SK-N-SH (cell line): ENCODE results near the gene PRR18. TPM values are rescaled to one million over a fixed set of nuclear protein-coding genes. Genes with fewer than 3 reads are reported as not detected.

ENCODE experiments used
- CTCF ChIA-PET: fragments of 300-600, 350-600 bp; formaldehyde crosslinking; extraction: SDS; loops from one replicate; lab custom pipeline; 2021; lab: Yijun Ruan, JAX
- POLR2A ChIA-PET: fragments of 350-600 bp; sonication (Branson Sonifier 250); formaldehyde crosslinking; extraction: SDS; loops from one replicate; lab custom pipeline; 2020; ENCODE audit warnings: antibody characterized with exemption, inconsistent platforms; lab: Yijun Ruan, JAX
- DNase-seq: peaks from one replicate; pipeline ENCODE4 v3.0.0; 2012
- H2AFZ ChIP-seq: fragments of 200-600 bp; sonication (generic); 2 replicates; pipeline ENCODE4 v1.8.1; 2016; ENCODE audit warnings: antibody characterized with exemption, mild to moderate bottlenecking, low read depth
- H3F3A ChIP-seq: fragments of 200-600 bp; sonication (generic); replicated peaks from 2 replicates; pipeline ENCODE3; 2016; ENCODE audit warnings: antibody characterized with exemption, mild to moderate bottlenecking; ENCODE audit not compliant: insufficient read depth
- H3K27ac ChIP-seq, 2 experiments: fragments of 200-500 bp in 1 of 2; fragments of 200-600 bp in 1 of 2; sonication (Bioruptor generic) in 1 of 2; sonication (generic), shearing (Covaris generic) in 1 of 2; 2 replicates each; pipeline versions ENCODE4 v1.5.1 to v1.6.1; 2014 to 2016; ENCODE audit warnings: low read depth in 2 of 2, inconsistent platforms in 1 of 2, low read length in 1 of 2, mild to moderate bottlenecking in 1 of 2, mixed read lengths in 1 of 2
- H3K27me3 ChIP-seq: fragments of 200-600 bp; sonication (generic), shearing (Covaris generic); 2 replicates; pipeline ENCODE4 v1.6.1; 2016; ENCODE audit warnings: mixed run types; ENCODE audit not compliant: insufficient read depth
- H3K36me3 ChIP-seq, 2 experiments: fragments of 200-500 bp in 1 of 2; fragments of 200-600 bp in 1 of 2; sonication (Bioruptor generic) in 1 of 2; sonication (generic) in 1 of 2; replicated peaks in 1 of 2; 2 replicates each; pipeline versions ENCODE3 to v1.5.1; 2014 to 2016; ENCODE audit warnings: low read length in 1 of 2, mild to moderate bottlenecking in 1 of 2; ENCODE audit not compliant: insufficient read depth in 2 of 2, control insufficient read depth in 1 of 2
- H3K4me1 ChIP-seq, 2 experiments: fragments of 200-500 bp in 1 of 2; fragments of 200-600 bp in 1 of 2; sonication (Bioruptor generic) in 1 of 2; sonication (generic), shearing (Covaris generic) in 1 of 2; 2 replicates each; pipeline versions ENCODE4 v1.5.1 to v1.6.1; 2014 to 2016; ENCODE audit warnings: low read depth in 1 of 2, low read length in 1 of 2, mixed run types in 1 of 2; ENCODE audit not compliant: insufficient read depth in 2 of 2, control insufficient read depth in 1 of 2
- H3K4me2 ChIP-seq: fragments of 200-600 bp; sonication (generic), shearing (Covaris generic); 2 replicates; pipeline ENCODE4 v1.6.1; 2017; ENCODE audit warnings: mixed run types
- H3K4me3 ChIP-seq, 2 experiments: fragments of 200-500 bp in 1 of 2; fragments of 200-600 bp in 1 of 2; sonication (Bioruptor generic) in 1 of 2; sonication (generic), shearing (Covaris generic) in 1 of 2; 2 replicates each; pipeline versions ENCODE4 v1.5.1 to v1.8.1; 2014 to 2016; ENCODE audit warnings: low read depth in 2 of 2, inconsistent platforms in 1 of 2, low read length in 1 of 2, mild to moderate bottlenecking in 1 of 2, mixed read lengths in 1 of 2, moderate library complexity in 1 of 2
- H3K79me2 ChIP-seq: fragments of 200-600 bp; sonication (generic); 2 replicates; pipeline ENCODE4 v1.8.1; 2017; ENCODE audit warnings: mild to moderate bottlenecking; ENCODE audit not compliant: insufficient read depth
- H3K9ac ChIP-seq: fragments of 200-600 bp; sonication (generic); 2 replicates; pipeline ENCODE4 v1.6.1; 2017; ENCODE audit warnings: mixed run types
- H3K9me2 ChIP-seq: fragments of 200-600 bp; sonication (generic); 2 replicates; pipeline ENCODE4 v1.6.1; 2017; ENCODE audit warnings: mixed run types
- H3K9me3 ChIP-seq: fragments of 200-600 bp; sonication (generic); 2 replicates; pipeline ENCODE4 v1.6.1; 2017; ENCODE audit warnings: mixed run types, mild to moderate bottlenecking, moderate library complexity
- H4K20me1 ChIP-seq: fragments of 200-600 bp; sonication (generic); 2 replicates; pipeline ENCODE4 v1.6.1; 2017; ENCODE audit warnings: mild to moderate bottlenecking, mixed run types; ENCODE audit not compliant: insufficient read depth
- EZH2phosphoT487 ChIP-seq: fragments of 200-600 bp; sonication (generic); IDR thresholded peaks from 2 replicates; pipeline ENCODE4 v1.6.1; 2017; ENCODE audit warnings: low read depth, mixed run types, mild to moderate bottlenecking, antibody characterized with exemption, moderate library complexity, borderline replicate concordance
- FOSL2 ChIP-seq: IDR thresholded peaks from 2 replicates; pipeline ENCODE4 v1.4.0; 2012; ENCODE audit warnings: low read depth, mild to moderate bottlenecking, moderate library complexity, borderline replicate concordance
- GABPA ChIP-seq: IDR thresholded peaks from 2 replicates; pipeline ENCODE4 v1.4.0; 2012; ENCODE audit warnings: low read depth, mild to moderate bottlenecking
- JUND ChIP-seq: IDR thresholded peaks from 2 replicates; pipeline ENCODE4 v1.4.0; 2012
- MAX ChIP-seq: IDR thresholded peaks from 2 replicates; pipeline ENCODE4 v1.4.0; 2012; ENCODE audit warnings: low read depth
- MEF2A ChIP-seq: IDR thresholded peaks from 2 replicates; pipeline ENCODE4 v1.4.0; 2012; ENCODE audit warnings: low read depth, borderline replicate concordance
- NFIC ChIP-seq: IDR thresholded peaks from 2 replicates; pipeline ENCODE4 v1.4.0; 2012; ENCODE audit warnings: borderline replicate concordance
- NRF1 ChIP-seq: IDR thresholded peaks from 2 replicates; pipeline ENCODE4 v1.6.1; 2012; ENCODE audit warnings: low read depth, mild to moderate bottlenecking, low read length
- PBX3 ChIP-seq: IDR thresholded peaks from 2 replicates; pipeline ENCODE4; 2012
- RCOR1 ChIP-seq: fragments of 150-350 bp; IDR thresholded peaks from 2 replicates; pipeline ENCODE4 v1.6.1; 2017; ENCODE audit warnings: antibody characterized with exemption, low read length
- RXRA ChIP-seq: IDR thresholded peaks from 2 replicates; pipeline ENCODE4 v1.4.0; 2012; ENCODE audit warnings: low read depth, mild to moderate bottlenecking, borderline replicate concordance
- SMC3 ChIP-seq: IDR thresholded peaks from 2 replicates; pipeline ENCODE4 v1.6.1; 2012; ENCODE audit warnings: low read depth, low read length, improper control_type of control experiment
- TEAD4 ChIP-seq: IDR thresholded peaks from 2 replicates; pipeline ENCODE4 v1.4.0; 2012; ENCODE audit warnings: mild to moderate bottlenecking, borderline replicate concordance; ENCODE audit not compliant: insufficient read depth
- USF2 ChIP-seq: fragments of 150-350 bp; IDR thresholded peaks from 2 replicates; pipeline ENCODE4 v1.6.1; 2017; ENCODE audit warnings: antibody characterized with exemption, low read length, low read depth, borderline replicate concordance
- ZBTB33 ChIP-seq: IDR thresholded peaks from 2 replicates; pipeline ENCODE4 v1.4.0; 2012; ENCODE audit warnings: low read depth, borderline replicate concordance
- whole genome bisulfite sequencing: methylation state at CpG from one replicate; pipeline ENCODE4 v1.1.6; 2017; ENCODE audit warnings: low lambda C conversion rate; 5-methylcytosine and 5-hydroxymethylcytosine counted together
- polyA plus RNA-seq, 3 experiments: library from polyadenylated mRNA; depleted of rRNA; stranded (reverse); fragments of >200 nt; gene quantifications; 2 replicates each; pipeline ENCODE4 v1.2.3, GENCODE V29; 2012

The PRR18 gene
- polyA plus RNA-seq, 1 of the 3 experiments (the other 2 are of a cell fraction), result 0.02 TPM

GRCh38 chr6:166286839-166287271 lies 21.3 kb downstream of the PRR18 start:
- DNase-seq, result no peak
- H3K9me3 ChIP-seq, result no peaks in the 10 kb centered on the region
- H3K79me2 ChIP-seq, result no peaks in the 10 kb centered on the region
- H4K20me1 ChIP-seq, result no peaks in the 10 kb centered on the region
- no peak for TF ChIP-seq NRF1
- no peak for TF ChIP-seq EZH2phosphoT487
- no peak for TF ChIP-seq PBX3
- CTCF ChIA-PET, result interaction anchor here (0.8 to 3.3 kb wide), 3 partner anchors 10 to 94 kb away, joined by 4 to 30 read pairs (median 5); no protein-coding TSS in a partner anchor
- H3F3A ChIP-seq, result no peaks in the 10 kb centered on the region
- peaks cover 38% of the 10 kb centered on the region; the same call in 1 of the 2 replicates for H3K27me3 ChIP-seq
- H3K9me2 ChIP-seq, result no peaks in the 10 kb centered on the region
- H3K27ac ChIP-seq, result no peak overlapping the region
- H3K4me1 ChIP-seq, result no peaks in the 10 kb centered on the region
- no peaks in the 10 kb centered on the region for H3K36me3 ChIP-seq
- H3K9ac ChIP-seq, result no peak overlapping the region
- H3K4me3 ChIP-seq, result no peak overlapping the region
- no peak overlapping the region for H2AFZ ChIP-seq
- WGBS, result 45% methylated on average over 8 of the region's 8 CpGs
- POLR2A ChIA-PET, result no interaction called here
- H3K4me2 ChIP-seq, result no peak overlapping the region

GRCh38 chr6:166285233-166285632 lies 23.0 kb downstream of the PRR18 start:
- H3K27me3 ChIP-seq, result peaks cover 41% of the 10 kb centered on the region; the same call in 1 of the 2 replicates
- no peak overlapping the region for H2AFZ ChIP-seq
- H3K9ac ChIP-seq, result no peak overlapping the region
- no peaks in the 10 kb centered on the region for H3K79me2 ChIP-seq
- POLR2A ChIA-PET, result no interaction called here
- TF ChIP-seq PBX3 (no peak), GABPA (no peak), MAX (no peak), MEF2A (no peak), RXRA (no peak), SMC3 (no peak), JUND (no peak), RCOR1 (no peak), USF2 (no peak), TEAD4 (no peak), NFIC (no peak), ZBTB33 (no peak), FOSL2 (no peak)
- CTCF ChIA-PET, result interaction anchor here (1.3 to 3.3 kb wide), 3 partner anchors 9 to 128 kb away, joined by 4 to 30 read pairs (median 4); no protein-coding TSS in a partner anchor
- no peak overlapping the region for H3K4me3 ChIP-seq
- no peaks in the 10 kb centered on the region for H3K36me3 ChIP-seq
- H3K9me3 ChIP-seq, result no peaks in the 10 kb centered on the region
- 12% methylated on average over 6 of the region's 6 CpGs for WGBS
- no peak overlapping the region for H3K27ac ChIP-seq
- H4K20me1 ChIP-seq, result no peaks in the 10 kb centered on the region
- no peaks in the 10 kb centered on the region; a peak in 1 of 4 replicates for H3K4me1 ChIP-seq
- H3K9me2 ChIP-seq, result no peaks in the 10 kb centered on the region
- H3F3A ChIP-seq, result no peaks in the 10 kb centered on the region
- no peak for DNase-seq
- H3K4me2 ChIP-seq, result no peak overlapping the region
